ENCODE results near the gene TMEM141.
"Not testable (repeated sequence)": the region's sequence is repeated elsewhere in the genome, so short reads cannot be mapped to it uniquely, and the experiment has no call there.

The TMEM141 gene

DNA sequence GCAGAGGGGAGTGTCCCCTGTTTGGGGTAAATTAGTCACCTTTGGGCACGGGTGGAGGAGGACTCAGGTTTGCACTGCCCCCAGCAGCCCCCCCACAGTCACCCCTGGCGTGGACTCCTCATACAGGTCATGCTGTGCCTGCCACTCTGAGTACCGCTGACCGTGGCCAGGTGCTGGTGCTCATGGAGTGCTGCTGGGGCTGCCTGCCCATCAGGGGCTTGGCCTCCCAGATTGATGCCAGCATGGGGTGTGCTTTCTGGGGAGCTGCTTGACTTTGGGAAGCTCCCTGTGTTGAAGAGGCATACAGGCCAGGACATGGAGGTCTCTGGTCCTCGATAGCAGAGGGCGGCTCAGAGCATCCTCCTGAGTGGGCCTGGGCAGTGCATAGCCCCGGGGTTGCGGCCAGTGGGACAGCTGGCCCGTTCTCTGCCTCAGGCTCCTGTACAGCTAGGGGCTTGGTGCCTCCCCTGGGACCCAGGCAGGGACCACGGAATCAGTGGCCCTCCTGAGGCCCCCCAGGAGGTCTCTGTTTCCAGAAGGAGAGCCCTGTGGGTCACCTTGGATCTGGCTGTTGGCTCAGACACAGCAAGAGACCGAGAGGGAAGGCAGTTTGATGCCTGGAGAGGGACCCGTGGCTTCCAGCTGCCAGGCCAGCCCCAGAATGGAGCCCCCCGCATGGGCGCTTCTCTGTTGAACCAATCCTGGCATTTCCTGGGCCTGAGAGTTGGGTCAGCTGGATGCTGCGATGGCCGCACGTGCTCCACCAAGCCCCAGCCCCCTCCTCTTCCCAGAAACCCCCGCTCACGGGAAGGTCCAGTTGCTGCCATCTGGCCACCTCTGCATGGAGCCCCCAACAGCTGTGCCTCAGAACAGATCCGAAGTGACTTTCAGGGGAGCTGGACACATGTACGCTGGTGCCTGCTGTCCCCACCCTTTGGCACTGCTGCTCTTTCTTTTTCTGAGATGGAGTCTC is 45.1 kb downstream of the TMEM141 start:
- DNase-seq, result no peak

DNA sequence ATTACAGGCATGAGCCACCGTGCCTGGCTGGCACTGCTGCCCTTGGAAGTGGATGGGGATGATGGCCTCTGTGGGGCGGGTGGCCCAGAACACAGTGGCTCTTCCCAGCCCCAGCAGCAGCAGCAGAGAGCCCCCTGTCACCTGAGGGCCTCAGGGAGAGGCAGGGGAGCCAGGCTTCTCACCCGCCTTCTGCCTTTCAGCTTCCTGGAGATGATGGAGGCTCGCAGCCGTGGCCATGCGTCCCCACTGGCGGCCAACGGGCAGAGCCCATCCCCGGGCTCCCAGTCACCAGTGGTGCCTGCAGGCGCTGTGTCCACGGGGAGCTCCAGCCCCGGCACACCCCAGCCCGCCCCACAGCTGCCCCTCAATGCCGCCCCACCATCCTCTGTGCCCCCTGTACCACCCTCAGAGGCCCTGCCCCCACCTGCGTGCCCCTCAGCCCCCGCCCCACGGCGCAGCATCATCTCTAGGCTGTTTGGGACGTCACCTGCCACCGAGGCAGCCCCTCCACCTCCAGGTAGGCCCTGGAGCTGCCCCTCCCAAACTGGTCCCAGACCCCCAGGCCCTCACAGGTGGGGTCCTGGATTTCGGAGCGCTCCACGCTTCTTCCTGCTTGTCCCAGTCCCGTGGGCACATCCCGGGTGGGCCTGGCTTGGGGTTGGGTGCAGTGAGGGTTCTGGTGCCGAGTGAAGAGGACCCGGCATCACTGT is 46.2 kb downstream of the TMEM141 start:
- DNase-seq, result no peak

DNA sequence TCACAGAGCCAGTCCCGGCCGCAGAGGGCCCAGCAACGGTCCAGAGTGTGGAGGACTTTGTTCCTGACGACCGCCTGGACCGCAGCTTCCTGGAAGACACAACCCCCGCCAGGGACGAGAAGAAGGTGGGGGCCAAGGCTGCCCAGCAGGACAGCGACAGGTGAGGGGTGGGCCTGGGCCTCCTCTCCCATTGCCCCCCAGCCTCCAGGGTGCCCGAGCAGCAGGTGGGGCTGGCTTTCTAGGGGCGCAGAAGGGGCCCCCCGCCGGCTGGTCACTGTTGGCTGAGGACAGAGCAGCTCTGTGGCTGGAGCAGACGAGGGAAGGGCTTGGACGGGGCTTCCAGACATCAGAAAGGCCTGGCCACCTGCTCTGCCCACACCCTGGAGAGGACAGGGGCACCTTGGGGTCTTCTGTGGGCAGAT is 46.7 kb downstream of the TMEM141 start:
- DNase-seq, result not testable (repeated sequence)

DNA sequence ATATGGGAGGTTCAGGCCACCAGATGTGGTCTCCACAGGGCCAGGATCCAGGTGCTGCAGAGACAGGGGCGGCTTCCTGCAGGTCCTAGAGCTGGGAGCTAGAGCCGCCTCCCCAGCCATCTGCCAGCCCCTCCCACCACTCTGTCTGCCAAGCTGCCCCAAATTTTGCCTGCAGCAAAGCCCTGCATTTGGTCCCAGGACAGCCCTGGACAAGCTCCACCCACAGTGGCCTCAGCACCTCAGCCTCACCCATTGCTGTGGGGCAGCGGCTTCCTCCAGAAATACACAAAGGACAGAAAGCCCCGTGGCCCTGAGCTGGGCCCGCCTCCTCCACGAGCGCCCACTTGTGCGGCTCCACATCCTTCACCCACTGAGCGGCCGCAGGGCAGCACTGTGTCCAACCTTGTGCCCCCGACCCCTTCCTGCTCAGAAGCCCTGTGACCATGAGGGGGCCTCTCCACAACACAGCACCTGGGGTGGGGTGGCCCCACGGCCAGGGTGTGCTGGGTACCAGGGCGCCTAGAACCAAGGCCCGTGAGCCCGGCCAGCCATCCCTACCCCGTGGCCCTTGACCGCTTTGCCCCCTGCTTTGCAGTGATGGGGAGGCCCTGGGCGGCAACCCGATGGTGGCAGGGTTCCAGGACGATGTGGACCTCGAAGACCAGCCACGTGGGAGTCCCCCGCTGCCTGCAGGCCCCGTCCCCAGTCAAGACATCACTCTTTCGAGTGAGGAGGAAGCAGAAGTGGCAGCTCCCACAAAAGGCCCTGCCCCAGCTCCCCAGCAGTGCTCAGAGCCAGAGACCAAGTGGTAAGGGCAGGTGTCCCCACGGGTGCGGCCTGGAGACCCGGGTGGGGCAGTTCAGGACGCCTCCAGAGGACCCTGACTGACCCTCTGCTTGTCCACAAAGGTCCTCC is 47.4 kb downstream of the TMEM141 start:
- DNase-seq, result no peak

DNA sequence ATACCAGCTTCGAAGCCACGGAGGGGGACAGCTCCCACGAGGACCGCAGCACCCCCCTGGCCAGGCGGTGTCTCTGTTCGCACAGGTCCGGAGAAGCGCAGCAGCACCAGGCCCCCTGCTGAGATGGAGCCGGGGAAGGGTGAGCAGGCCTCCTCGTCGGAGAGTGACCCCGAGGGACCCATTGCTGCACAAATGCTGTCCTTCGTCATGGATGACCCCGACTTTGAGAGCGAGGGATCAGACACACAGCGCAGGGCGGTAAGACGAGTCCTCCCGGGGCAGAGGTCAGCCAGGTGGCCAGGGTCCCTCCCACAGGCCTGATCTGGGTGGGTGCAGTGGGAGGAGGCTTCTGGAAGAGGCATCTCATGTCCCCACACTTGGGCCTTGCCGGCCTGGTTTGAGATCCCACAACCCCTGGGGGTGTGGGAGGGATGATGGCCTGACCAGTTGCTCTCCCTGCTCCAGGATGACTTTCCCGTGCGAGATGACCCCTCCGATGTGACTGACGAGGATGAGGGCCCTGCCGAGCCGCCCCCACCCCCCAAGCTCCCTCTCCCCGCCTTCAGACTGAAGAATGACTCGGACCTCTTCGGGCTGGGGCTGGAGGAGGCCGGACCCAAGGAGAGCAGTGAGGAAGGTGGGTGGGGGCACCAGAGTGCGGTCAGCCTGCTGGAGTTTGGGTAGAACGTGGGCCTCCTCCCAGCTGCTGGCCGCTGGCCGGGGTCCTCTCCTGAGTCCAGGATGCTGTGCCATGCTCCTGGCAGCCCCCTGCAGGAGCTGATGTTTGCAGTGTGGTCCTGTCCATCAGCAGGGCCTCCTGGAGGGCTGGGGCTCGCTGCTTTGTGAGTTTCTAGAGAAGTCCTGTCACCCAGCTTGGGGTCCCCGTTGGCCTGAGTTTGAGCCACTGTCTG is 48.3 kb downstream of the TMEM141 start:
- DNase-seq, result no peak

DNA sequence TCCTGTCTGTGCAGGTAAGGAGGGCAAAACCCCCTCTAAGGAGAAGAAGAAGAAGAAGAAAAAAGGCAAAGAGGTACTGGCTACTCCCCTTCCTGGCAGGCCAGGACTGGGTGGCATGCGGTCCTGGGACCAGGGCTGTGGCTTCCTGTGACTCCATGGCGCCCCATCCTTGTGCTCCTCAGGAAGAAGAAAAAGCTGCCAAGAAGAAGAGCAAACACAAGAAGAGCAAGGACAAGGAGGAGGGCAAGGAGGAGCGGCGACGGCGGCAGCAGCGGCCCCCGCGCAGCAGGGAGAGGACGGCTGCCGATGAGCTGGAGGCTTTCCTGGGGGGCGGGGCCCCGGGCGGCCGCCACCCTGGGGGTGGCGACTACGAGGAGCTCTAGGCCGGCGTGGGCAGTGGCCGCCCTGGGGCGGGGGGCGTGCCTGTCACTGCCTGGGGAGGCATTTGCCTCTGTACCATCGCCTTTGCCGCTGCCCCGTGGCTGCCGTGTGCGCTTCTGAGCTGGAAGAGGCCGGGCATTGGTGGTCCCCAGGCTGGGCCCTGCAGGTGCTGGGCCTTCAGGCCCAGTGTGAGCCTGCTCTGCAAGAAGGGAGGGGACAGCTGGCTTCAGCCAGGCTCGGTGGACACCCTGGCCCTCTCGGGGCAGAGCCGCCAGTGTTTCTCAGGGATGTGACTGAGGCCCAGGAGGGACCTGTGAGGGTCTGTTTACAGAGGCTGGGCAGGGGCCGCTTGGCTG is 49.2 kb downstream of the TMEM141 start:
- DNase-seq, result no peak

DNA sequence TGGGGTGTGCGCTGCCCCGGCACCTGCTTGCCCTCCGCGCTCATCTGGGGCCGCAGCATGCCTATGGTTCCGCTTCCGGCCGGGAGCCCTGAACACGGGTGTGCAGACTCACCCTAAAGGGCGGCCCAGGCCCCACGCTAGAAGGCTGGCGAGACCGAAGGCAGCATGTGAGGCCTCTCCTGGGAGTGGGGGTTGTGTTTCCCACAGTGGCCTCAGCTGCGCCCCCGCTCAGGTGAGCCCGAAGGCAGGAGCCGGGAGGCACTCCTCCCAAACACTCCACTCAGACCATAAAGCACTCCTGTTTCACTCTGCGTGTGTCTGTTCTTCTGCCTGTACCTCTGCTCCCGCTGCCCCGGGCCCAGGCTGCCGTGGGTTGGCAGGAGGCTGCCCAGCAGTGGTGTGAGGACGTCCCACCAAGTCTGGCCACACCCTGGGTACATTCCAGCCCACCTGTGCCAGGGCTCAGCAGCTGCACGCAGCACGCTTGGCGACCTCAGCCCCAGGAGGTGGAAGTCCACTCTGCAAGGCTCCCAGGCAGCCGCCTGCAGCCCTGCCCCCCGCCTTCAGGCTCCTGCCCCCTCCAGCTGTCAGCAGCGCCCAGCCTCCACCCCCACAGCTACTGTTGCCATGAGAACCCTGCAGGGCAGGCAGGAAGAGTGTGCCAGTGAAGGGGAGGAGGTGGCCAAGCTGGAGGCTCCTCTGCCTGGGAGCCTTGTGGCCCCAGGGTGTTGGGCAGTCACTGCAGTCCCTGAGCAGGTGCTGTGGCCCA is 49.9 kb downstream of the TMEM141 start:
- peak; percentile 89 for DNase-seq

DNA sequence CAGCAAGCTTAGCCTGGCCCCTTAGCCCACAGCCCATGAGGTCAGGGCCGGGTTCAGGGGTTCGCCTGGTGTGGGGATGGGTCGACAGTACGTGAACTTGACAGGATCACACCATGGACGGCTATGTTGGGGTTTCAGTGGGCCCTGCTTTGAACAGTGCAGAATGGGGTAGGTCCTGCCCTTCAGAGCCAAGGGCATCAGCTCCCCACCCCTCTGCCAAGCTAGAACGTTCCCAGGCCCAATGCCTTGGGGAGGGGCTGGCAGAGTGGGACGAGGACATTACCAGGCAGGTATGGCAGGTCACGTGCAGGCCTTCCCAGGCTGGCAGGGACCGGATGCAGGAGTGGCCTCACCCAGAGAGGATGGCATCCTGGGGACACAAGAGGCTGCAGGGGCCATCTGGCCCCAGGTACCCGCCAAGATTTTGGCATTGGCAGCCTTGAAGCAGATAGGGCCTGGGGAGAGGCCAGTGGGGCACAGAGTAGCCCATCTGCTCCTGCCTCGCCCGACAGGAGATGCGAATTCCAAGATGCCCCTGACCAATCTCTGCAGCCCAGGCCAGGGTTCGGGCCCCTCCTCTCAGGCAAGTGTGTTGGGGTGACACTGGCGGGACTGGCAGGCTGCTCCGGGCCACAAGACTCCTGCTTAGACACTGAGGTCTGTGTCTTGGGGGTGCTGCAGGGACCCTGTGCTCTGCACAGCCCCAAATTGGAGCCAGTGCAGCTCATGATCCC is 50.7 kb downstream of the TMEM141 start:
- DNase-seq, result not testable (repeated sequence)

DNA sequence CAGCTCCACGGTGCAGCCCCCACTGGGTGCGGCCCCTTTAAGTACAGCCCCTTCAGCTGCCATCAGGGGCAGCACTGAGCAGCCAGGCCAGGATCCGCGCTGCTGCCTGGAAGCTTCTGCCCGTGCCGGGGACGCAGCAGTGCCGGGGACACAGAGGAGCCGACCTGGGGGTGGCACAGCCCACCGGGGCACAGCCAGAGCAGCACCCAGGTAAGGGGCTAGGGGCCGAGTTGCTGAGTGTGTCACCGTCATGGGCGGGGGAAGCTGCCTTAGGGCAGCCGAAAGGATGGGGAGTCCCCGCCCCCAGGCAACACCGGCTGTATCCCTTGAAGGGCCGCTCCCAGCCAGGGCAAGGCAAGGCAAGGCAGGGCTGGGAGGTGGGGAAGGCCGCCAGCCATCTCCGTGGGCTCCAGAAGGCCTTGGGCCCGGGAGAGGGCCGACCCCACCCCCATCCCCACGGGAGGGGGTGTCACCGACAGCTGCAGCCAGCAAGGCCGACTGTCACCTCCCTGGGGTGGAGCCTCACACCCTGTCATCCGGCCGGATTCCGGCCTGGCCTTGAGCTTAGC is 51.3 kb downstream of the TMEM141 start, which contains the start of gene AJM1:
AJM1 (plus strand) TSS at position 99 of the 569 bp plus-strand sequence. CDS start 1,937 bp downstream, outside the sequence.
- DNase-seq, result peak; percentile 71

All from NCI-H2171 (cell line).